ENCODE measurements around the gene TSPAN18. TPM values are rescaled to one million over a fixed set of nuclear protein-coding genes. Genes with fewer than 3 reads are reported as not detected.

The TSPAN18 gene
- total and polyA plus RNA-seq, 10 of the 15 experiments (the other 5 are each of a cell fraction or from before 2014, with no cell fraction given): 0.02 to 0.77 (median 0.13) TPM; not detected in 1

DNA sequence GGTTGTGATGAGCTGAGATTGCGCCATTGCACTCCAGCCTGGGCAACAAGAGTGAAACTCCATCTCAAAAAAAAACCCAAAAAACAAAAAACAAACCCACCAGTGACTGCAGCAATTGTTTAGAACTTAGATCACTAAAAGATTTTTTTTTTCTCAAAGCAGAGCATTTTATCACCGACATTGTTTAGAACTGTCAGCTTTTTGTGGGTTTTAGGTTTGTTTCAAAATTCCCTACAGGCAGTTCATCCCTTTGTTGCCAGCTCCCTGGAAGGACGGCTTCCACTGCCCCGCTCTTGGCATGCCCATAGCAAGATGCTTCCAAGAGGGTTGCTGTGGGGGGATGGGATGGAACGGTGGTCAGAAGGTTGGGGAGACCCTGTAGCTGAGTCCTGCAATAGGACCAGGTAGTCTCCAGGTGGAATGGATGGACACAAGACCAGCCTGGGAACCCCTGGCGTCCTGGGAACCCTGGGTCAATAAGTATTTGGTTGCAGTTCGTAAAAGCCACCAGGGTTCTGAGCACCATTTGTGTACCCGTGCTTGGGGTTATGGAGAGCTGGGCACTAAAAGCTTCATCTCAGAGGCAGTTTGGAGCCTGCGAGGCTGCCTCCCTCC lies 46.7 kb downstream of the TSPAN18 start:
- ChIA-PET RAD21 (ENCODE audit: unreplicated experiment) (interaction anchor here (1.4 to 1.6 kb wide), 2 partner anchors 121 to 217 kb away, joined by 4 to 5 read pairs; no protein-coding TSS in a partner anchor), CTCF (interaction anchor here (0.9 to 5.1 kb wide), 7 partner anchors 9 to 250 kb away, joined by 3 to 38 read pairs (median 5); no protein-coding TSS in a partner anchor), POLR2A (no interaction called here), SMC1A (ENCODE audit: uncharacterized antibody, unreplicated experiment) (interaction anchor here (1.1 to 1.7 kb wide), 4 partner anchors 12 to 156 kb away, joined by 3 to 4 read pairs (median 4); no protein-coding TSS in a partner anchor)
- H3K9me3 ChIP-seq (replicated peaks; ENCODE audit: control insufficient read depth, insufficient read depth, low read length): no peaks in the 10 kb centered on the region
- H3K9ac ChIP-seq (ENCODE audit: control insufficient read depth, insufficient read depth, low read length): no peak overlapping the region
- ATAC-seq (no peak), FAIRE-seq (no peak), DNase-seq (ENCODE audit: low read depth, low spot score) (no peak)
- H3K4me1 ChIP-seq (ENCODE audit: control insufficient read depth, insufficient read depth, low read length): no peaks in the 10 kb centered on the region
- BruUV-seq (replicated peaks): no TSS peak
- H4K20me1 ChIP-seq (ENCODE audit: control insufficient read depth, insufficient read depth): no peaks in the 10 kb centered on the region
- H2AFZ ChIP-seq (ENCODE audit: control insufficient read depth, low read depth, low read length): no peak overlapping the region
- intact Hi-C loops (cut with micrococcal nuclease; ENCODE audit: unreplicated experiment): no loop called here
- in situ Hi-C loops (cut with MboI): loop anchor here (10.0 kb wide), 1 partner anchor 219 kb away; no protein-coding TSS in a partner anchor
- WGBS (ENCODE audit: insufficient coverage, insufficient replicate concordance, low lambda C conversion rate, missing lambda C conversion rate): 37% methylated on average over 9 of the region's 9 CpGs
- H3K4me3 ChIP-seq: no peak overlapping the region
- no peaks in the 10 kb centered on the region for H3K79me2 ChIP-seq (ENCODE audit: control insufficient read depth, insufficient read depth, low read length)
- H3K36me3 ChIP-seq (ENCODE audit: control insufficient read depth in 2 of 2, insufficient read depth in 2 of 2, low read length in 1 of 2): no peaks in the 10 kb centered on the region
- no peak overlapping the region for H3K27ac ChIP-seq (ENCODE audit: control insufficient read depth, insufficient read depth)
- no peak for TF ChIP-seq EED (IDR thresholded peaks at IDR 0.05; ENCODE audit: low read depth)
- no peak for TF ChIP-seq PAX8 (IDR thresholded peaks at IDR 0.05)
- TF ChIP-seq SREBF2 (IDR thresholded peaks at IDR 0.05; ENCODE audit: low read length): no peak
- no peak for TF ChIP-seq POLR2AphosphoS2 (IDR thresholded peaks at IDR 0.05; ENCODE audit: low read depth, low read length)
- no peak for TF ChIP-seq LARP7 (IDR thresholded peaks at IDR 0.05)
- H3K27me3 ChIP-seq (replicated peaks in 1 of 2; ENCODE audit: control insufficient read depth in 2 of 2, insufficient read depth in 2 of 2, low read length in 1 of 2): peaks cover 0 to 1% of the 10 kb centered on the region in 2 experiments; a peak in 1 of 4 replicates
- no peak overlapping the region for H3K4me2 ChIP-seq (ENCODE audit: control insufficient read depth, insufficient read depth)

DNA sequence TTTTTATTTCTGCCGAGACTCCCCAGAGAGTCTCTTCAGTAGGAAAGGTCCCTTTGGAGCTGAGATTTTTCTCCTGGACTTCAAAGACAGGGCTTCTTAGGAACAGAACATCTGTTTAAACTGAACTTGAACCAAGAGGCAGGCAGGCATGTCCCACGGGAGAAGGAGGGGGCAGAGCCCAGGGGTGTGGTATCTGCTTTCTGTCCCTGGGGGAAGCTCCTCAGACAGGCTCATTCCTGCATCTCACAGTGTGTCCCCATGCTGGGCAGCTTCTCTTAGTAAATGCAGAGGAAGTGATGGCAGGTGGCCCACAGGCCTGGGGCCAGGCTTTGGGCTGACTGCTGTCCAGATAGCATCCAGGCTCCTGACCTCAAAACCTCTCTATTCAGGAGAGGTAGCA lies 47.3 kb downstream of the TSPAN18 start:
- intact Hi-C loops (cut with micrococcal nuclease; ENCODE audit: unreplicated experiment) (no loop called here), in situ Hi-C loops (cut with MboI) (loop anchor here (10.0 kb wide), 1 partner anchor 219 kb away; no protein-coding TSS in a partner anchor)
- Histone ChIP-seq H3K9ac (ENCODE audit: control insufficient read depth, insufficient read depth, low read length) (no peak overlapping the region), H3K4me1 (ENCODE audit: control insufficient read depth, insufficient read depth, low read length) (no peaks in the 10 kb centered on the region), H3K4me2 (ENCODE audit: control insufficient read depth, insufficient read depth) (no peak overlapping the region), H4K20me1 (ENCODE audit: control insufficient read depth, insufficient read depth) (no peaks in the 10 kb centered on the region), H3K79me2 (ENCODE audit: control insufficient read depth, insufficient read depth, low read length) (no peaks in the 10 kb centered on the region), H3K27me3 (replicated peaks in 1 of 2; ENCODE audit: control insufficient read depth in 2 of 2, insufficient read depth in 2 of 2, low read length in 1 of 2) (peaks cover 0 to 1% of the 10 kb centered on the region in 2 experiments; a peak in 1 of 4 replicates), H3K9me3 (replicated peaks; ENCODE audit: control insufficient read depth, insufficient read depth, low read length) (no peaks in the 10 kb centered on the region), H3K4me3 (no peak overlapping the region), H2AFZ (ENCODE audit: control insufficient read depth, low read depth, low read length) (no peak overlapping the region), H3K27ac (ENCODE audit: control insufficient read depth, insufficient read depth) (no peak overlapping the region), H3K36me3 (ENCODE audit: control insufficient read depth in 2 of 2, insufficient read depth in 2 of 2, low read length in 1 of 2) (no peaks in the 10 kb centered on the region)
- FAIRE-seq (no peak), ATAC-seq (no peak), DNase-seq (ENCODE audit: low read depth, low spot score) (no peak)
- ChIA-PET CTCF (interaction anchor here (0.9 to 5.1 kb wide), 12 partner anchors 8 to 251 kb away, joined by 3 to 38 read pairs (median 5); no protein-coding TSS in a partner anchor), SMC1A (ENCODE audit: uncharacterized antibody, unreplicated experiment) (interaction anchor here (0.8 to 1.7 kb wide), 6 partner anchors 15 to 217 kb away, joined by 3 to 4 read pairs (median 4); no protein-coding TSS in a partner anchor), RAD21 (ENCODE audit: unreplicated experiment) (interaction anchor here (0.9 to 1.6 kb wide), 3 partner anchors 116 to 217 kb away, joined by 3 to 5 read pairs (median 4); no protein-coding TSS in a partner anchor), POLR2A (no interaction called here)
- WGBS (ENCODE audit: insufficient coverage, insufficient replicate concordance, low lambda C conversion rate, missing lambda C conversion rate): 0% methylated on average over 2 of the region's 2 CpGs
- BruUV-seq (replicated peaks): no TSS peak
- TF ChIP-seq PAX5 (IDR thresholded peaks at IDR 0.05; ENCODE audit: borderline replicate concordance, low read depth, low read length) (no peak), ETV6 (conservative IDR thresholded peaks at IDR 0.05 in 1 of 2, IDR thresholded peaks at IDR 0.05 in 1 of 2; ENCODE audit: borderline replicate concordance in 1 of 2, low read depth in 1 of 2) (no peak), HCFC1 (IDR thresholded peaks at IDR 0.05; ENCODE audit: low read length) (no peak), CREM (IDR thresholded peaks at IDR 0.05; ENCODE audit: low read depth) (no peak), YBX1 (IDR thresholded peaks at IDR 0.05) (no peak), NBN (IDR thresholded peaks at IDR 0.05) (no peak), BRCA1 (IDR thresholded peaks at IDR 0.05; ENCODE audit: low read depth, low read length) (no peak), LARP7 (IDR thresholded peaks at IDR 0.05) (no peak)
